NCI-H460 (cell line): Measurements from ENCODE around the gene SALL3. TPM values are rescaled to one million over a fixed set of nuclear protein-coding genes. Genes with fewer than 3 reads are reported as not detected.

Experiments
- DNase-seq: peaks from one replicate; pipeline ENCODE4 v3.0.0-alpha.2; 2016; ENCODE audit warnings: low read depth; ENCODE audit errors: extremely low read depth
- total RNA-seq: library from RNA; depleted of rRNA; stranded (reverse); fragments of >200 nt; shearing (Covaris generic); gene quantifications from 2 replicates; pipeline ENCODE4 v1.2.3, GENCODE V29; 2014

Gene SALL3
- total RNA-seq, 1 experiment from 2014 or later, result 0.02 TPM

- no peak for DNase-seq
Measured at GRCh38 chr18:78998371-78999071, 18.9 kb downstream of the SALL3 start.

DNA sequence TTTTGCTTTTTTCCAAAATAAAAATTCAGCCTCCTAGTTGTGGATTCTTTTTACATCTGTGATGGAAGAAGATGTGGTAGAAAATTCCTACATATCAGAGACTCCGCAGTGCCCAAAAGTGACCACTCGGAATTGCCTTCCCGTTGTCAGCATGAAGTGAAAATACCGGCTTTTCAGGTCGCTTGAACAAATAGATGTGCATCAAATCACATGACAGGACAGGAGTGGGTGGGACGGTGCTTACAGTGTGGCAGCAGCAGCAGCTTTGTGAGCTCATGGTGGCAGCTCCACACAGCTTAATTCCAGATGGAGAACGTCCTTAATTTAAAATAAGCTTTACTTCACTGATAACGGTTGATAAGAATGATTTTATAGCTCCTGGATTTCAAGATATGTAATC is 20.3 kb downstream of the SALL3 start:
- no peak for DNase-seq

- DNase-seq, result no peak
Measured at GRCh38 chr18:79000997-79001396, 21.4 kb downstream of the SALL3 start.

DNA sequence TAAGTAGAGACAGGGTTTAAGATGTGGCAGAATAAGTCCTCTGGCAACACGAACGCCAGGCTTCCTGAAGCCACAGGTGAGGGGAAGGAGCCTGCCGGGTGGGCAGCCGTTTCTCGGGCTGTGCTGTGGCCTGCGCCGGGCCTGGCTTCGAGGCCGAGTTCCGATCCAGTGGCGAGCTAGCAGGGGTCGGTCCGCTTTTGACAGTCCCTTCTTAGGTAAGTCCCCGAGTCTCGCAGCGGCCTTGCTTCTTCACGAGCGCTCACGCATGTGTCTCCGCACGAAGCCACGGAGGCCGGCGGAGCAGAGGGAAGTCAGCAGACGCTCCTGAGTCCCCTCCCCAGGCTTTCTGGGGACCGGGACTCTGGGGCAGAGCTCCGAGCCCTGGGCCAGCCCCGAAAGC is 26.0 kb downstream of the SALL3 start:
- no peak for DNase-seq

GRCh38 chr18:79006106-79006795 is 26.6 kb downstream of the SALL3 start:
- DNase-seq, result no peak

DNA sequence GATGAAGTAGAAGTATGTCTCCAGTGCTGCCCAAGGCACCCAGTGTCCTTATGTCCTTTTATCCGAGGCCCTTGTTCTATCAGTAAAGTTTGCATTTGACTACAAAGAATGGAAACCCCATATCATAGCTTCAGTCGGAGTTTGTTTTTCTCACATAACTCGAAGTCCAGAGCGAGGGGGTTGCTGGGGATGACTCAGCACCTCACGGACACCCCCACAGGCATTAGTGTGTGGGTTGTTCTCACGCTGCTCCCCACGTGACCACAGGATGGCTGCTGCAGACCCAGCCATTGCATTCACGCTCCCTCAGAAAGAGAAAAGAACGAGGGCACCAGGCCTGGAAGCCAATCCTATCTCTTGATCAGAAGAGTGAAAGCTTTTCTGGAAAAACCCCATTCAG is 27.8 kb downstream of the SALL3 start:
- DNase-seq, result no peak

GRCh38 chr18:79008356-79008940 is 28.8 kb downstream of the SALL3 start:
- DNase-seq, result no peak

DNA sequence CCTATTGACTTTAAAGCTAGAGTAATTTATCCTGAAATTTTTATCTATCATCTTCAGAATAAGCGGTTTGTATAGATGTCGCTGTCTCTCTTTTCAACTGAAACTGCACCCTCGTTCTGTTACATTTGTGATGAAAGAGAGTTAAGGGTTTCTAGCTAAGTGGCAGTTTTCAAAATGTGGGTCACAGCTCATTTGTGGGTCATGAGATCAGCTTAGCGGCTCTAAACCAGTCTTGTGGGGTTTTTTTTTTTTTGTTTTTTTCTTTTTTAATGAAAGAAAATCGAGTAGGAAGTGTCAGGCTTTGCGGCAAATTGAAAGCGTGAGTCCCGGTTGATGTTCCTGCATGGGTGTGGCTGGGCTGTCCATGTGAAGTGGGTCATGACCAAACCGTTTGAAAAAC is 31.2 kb downstream of the SALL3 start:
- DNase-seq, result no peak

- DNase-seq, result no peak
Measured at GRCh38 chr18:79011300-79011870, 31.8 kb downstream of the SALL3 start.

- DNase-seq, result no peak
Measured at GRCh38 chr18:79013869-79014268, 34.3 kb downstream of the SALL3 start.

DNA sequence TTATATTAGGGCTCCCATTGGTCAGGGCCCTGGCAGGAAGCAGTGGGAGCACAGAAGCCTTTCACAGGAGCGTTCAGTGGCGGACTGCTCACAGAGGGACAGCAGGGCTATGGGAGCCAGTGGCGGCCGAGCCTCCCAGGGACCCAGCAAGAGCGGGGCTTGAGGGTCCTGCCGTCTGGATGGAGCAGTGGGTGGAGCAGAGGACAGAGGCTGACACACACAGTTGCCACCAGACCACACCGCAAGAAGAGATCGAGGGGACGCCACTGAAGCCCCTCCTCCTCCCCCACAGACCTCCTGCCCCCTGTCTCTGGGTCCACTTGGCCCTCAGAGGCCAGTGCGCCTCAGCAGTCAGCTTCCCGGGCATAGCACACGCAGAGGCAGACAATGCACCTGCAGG is 39.3 kb downstream of the SALL3 start:
- no peak for DNase-seq

GRCh38 chr18:79019881-79020280 is 40.3 kb downstream of the SALL3 start:
- no peak for DNase-seq

- DNase-seq, result no peak
Measured at GRCh38 chr18:79022603-79023002, 43.0 kb downstream of the SALL3 start.

- no peak for DNase-seq
Measured at GRCh38 chr18:79026491-79026890, 46.9 kb downstream of the SALL3 start.

GRCh38 chr18:79030680-79031079 is 51.1 kb downstream of the SALL3 start:
- DNase-seq, result no peak

GRCh38 chr18:79042276-79042675 is 62.7 kb downstream of the SALL3 start:
- DNase-seq, result no peak

DNA sequence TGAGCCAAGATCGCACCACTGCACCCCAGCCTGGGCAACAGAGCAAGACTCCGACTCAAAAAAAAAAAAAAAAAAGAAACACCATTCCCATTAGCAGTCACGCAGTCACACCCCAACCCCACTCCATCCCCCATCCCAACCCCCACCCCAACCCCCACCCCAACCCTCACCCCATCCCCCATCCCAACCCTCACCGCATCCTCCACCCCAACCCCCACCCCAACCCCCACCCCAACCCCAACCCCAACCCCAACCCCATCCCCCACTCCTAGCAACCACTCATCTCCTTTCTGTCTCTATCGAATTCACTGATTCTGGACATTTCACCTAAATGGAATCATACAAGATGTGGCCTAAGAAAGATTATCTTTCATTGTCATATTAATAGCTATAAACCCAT is 63.7 kb downstream of the SALL3 start:
- DNase-seq, result no peak

DNA sequence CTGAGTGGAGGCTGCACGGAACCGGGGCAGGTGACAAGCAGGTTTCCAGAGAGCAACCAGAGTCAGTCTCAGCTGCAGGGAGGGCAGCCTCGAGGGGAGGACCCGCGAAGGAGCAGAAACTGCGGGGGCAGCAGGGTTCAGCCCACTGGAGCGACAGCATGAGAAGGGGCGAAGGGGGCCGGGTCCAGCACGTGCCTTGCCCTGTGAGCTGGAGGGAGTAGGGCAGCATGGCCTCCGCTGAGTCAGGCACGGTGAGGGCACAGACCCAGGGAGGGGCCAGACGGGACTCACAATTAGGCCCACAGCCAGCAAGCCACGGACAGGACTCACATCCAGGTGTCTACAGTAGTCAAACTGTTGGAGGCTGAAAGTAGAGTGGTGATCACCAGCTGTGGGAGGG is 66.9 kb downstream of the SALL3 start:
- DNase-seq, result no peak

- DNase-seq, result no peak
Measured at GRCh38 chr18:79047556-79048244, 68.1 kb downstream of the SALL3 start.

- DNase-seq, result no peak
Measured at GRCh38 chr18:79048245-79048632, 68.6 kb downstream of the SALL3 start.

DNA sequence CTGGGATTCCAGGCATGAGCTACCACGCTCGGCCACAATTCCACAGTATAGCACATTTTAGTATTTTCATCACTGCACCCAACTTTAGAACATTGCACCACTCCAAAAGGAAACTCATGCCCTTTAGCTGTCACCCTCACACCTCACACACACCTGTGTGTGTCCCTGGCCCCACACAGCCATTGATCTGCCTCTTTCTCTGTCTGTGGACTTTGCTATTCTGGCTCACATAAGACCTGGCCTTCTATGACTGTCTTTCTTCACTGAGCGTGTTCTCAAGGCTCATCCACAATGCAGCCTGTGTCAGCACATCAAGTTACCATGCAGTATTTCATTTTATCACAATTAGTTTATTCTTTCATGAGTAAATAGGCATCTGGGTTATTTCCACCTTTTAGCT is 69.9 kb downstream of the SALL3 start:
- DNase-seq, result no peak
